ENCODE measurements around the gene TPD52L1.

TPD52L1 gene

GRCh38 chr6:125196613-125197012 is 43.0 kb downstream of the TPD52L1 start:
- no peak for DNase-seq (ENCODE audit: low spot score)
- ChIA-PET POLR2A (ENCODE audit: low non-redundant PET) (no interaction called here), CTCF (no interaction called here)
- no peak for TF ChIP-seq CTCF (conservative IDR thresholded peaks at IDR 0.05; ENCODE audit: low read depth)
- no peak overlapping the region for H3K27ac ChIP-seq

- H3K27ac ChIP-seq, result peak overlapping the region; percentile 72
- DNase-seq (ENCODE audit: low spot score), result peak; percentile 53
- POLR2A ChIA-PET (ENCODE audit: low non-redundant PET), result no interaction called here
- CTCF ChIA-PET, result interaction anchor here (0.6 kb wide), 1 partner anchor 83 kb away, joined by 3 read pairs; no protein-coding TSS in a partner anchor
- no peak for TF ChIP-seq CTCF (conservative IDR thresholded peaks at IDR 0.05; ENCODE audit: low read depth)
Observed at GRCh38 chr6:125197795-125198269, 44.3 kb downstream of the TPD52L1 start.

DNA sequence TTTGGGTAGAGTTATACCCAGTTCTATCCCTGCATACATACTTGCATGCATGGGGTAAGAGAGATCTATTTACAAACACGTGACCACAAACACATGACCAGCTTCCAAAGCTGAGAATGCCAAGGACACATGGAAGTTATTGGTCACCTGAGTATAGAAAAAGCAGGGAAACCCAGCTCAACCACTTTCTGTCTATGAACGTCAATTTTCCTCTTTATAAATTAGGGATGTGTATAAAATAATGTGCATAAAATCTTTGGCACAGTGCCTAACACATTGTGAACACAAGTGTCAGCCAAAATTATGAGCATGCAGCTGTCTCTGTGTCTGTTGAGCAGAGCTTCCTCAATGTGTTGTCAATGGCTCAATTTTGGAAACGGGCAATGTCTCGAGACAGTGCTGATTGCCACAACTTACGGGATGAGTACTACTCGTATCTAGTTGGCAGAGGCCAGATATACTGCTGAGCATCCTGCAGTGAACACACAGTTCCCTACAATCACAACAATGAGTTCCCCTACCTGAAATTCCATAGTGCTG is 44.9 kb downstream of the TPD52L1 start:
- no peak for TF ChIP-seq CTCF (conservative IDR thresholded peaks at IDR 0.05; ENCODE audit: low read depth)
- DNase-seq (ENCODE audit: low spot score), result no peak
- POLR2A ChIA-PET (ENCODE audit: low non-redundant PET), result no interaction called here
- CTCF ChIA-PET, result interaction anchor here (0.6 kb wide), 1 partner anchor 82 kb away, joined by 3 read pairs; no protein-coding TSS in a partner anchor
- no peak overlapping the region for H3K27ac ChIP-seq

DNA sequence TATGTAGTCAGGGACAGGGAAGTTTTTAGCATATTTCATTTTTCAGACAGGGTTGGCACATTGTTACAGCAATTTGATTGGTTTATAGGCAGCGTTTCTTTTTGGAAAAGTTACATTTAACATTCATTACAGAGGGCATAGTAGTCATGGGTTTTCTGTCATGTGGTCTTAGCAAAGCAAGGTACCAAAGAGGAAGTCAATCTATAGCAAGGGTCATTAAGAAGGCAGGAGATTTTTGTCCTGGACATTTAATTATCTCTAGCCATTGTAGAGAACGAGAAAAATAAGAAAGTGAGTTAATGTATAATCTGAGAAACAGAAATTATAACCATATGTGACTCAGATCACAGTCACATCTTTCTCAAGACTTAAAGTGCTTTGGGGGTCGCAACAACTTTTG is 47.4 kb downstream of the TPD52L1 start:
- TF ChIP-seq CTCF (conservative IDR thresholded peaks at IDR 0.05; ENCODE audit: low read depth), result no peak
- POLR2A ChIA-PET (ENCODE audit: low non-redundant PET), result no interaction called here

GRCh38 chr6:125201961-125202729 is 48.6 kb downstream of the TPD52L1 start:
- CTCF ChIA-PET, result interaction anchor here (0.6 to 0.8 kb wide), 3 partner anchors 27 to 682 kb away, joined by 3 read pairs; no protein-coding TSS in a partner anchor
- POLR2A ChIA-PET (ENCODE audit: low non-redundant PET), result no interaction called here
- TF ChIP-seq CTCF (conservative IDR thresholded peaks at IDR 0.05; ENCODE audit: low read depth), result no peak
- H3K27ac ChIP-seq, result peak overlapping the region; percentile 76
- DNase-seq (ENCODE audit: low spot score), result peak; percentile 77

More for the DNA sequence above, 47.4 kb downstream of the TPD52L1 start:
- CTCF ChIA-PET, result no interaction called here
- H3K27ac ChIP-seq, result no peak overlapping the region
- DNase-seq (ENCODE audit: low spot score), result no peak

DNA sequence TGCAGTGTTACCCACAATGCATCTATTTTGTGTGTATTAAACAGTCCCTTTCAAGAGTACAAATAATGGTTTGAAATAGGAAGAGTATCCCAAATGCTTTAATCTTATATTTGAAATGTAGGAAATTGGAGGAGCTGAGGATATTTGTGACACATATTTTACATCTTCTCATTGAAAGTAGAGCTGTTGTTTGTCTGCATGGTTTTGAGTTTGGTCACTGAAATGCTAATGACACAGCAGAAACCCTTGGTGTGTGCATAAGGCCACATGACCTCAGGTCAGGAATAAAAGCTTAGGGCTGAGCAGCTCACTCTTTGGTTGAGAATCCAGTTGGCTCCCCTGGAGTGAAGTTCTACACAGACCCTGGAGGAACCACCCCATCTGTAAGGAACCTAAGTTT is 49.8 kb downstream of the TPD52L1 start:
- no peak overlapping the region for H3K27ac ChIP-seq
- POLR2A ChIA-PET (ENCODE audit: low non-redundant PET), result no interaction called here
- no peak for TF ChIP-seq CTCF (conservative IDR thresholded peaks at IDR 0.05; ENCODE audit: low read depth)
- CTCF ChIA-PET, result no interaction called here
- no peak for DNase-seq (ENCODE audit: low spot score)

All from RWPE1 (cell line).